Upper lobe of left lung (tissue), 6 donors: ENCODE data around the gene PTPN1. TPM values are rescaled to one million over a fixed set of nuclear protein-coding genes. Genes with fewer than 3 reads are reported as not detected.

Experiments used
- ATAC-seq, 2 donors: fragments of 200-7000 bp; cut with Tn5 transposase; one replicate each; pipeline ENCODE4 v1.9.1; 2022; ENCODE audit warnings: mild to moderate bottlenecking in 2 of 2, moderate library complexity in 2 of 2; ENCODE audit not compliant: low FRiP score in 2 of 2
- DNase-seq, 2 donors: peaks; one replicate each; pipeline ENCODE4 v3.0.0-alpha.2; 2019 to 2020
- H3K27ac ChIP-seq, 4 donors: fragments of 200-600 bp; sonication (generic); one replicate each; pipeline ENCODE4 v1.5.1; 2016 to 2019
- H3K27me3 ChIP-seq, 4 donors: fragments of 200-600 bp; sonication (generic); one replicate each; pipeline ENCODE4 v1.5.1; 2017 to 2019
- H3K36me3 ChIP-seq, 4 donors: fragments of 200-600 bp; sonication (generic); one replicate each; pipeline ENCODE4 v1.5.1; 2016 to 2019
- H3K4me1 ChIP-seq, 4 donors: fragments of 200-600 bp; sonication (generic); one replicate each; pipeline ENCODE4 v1.5.1; 2018 to 2019
- H3K4me3 ChIP-seq, 4 donors: fragments of 200-600 bp; sonication (generic); one replicate each; pipeline ENCODE4 v1.5.1; 2017 to 2019; ENCODE audit warnings: mild to moderate bottlenecking in 2 of 4, moderate library complexity in 1 of 4
- H3K9me3 ChIP-seq, 4 donors: fragments of 200-600 bp; sonication (generic); one replicate each; pipeline ENCODE4 v1.5.1; 2018 to 2019
- EP300 ChIP-seq, 4 donors: sonication (generic); formaldehyde crosslinking; IDR thresholded peaks; one replicate each; pipeline ENCODE4 v1.5.1; 2017; ENCODE audit warnings: antibody characterized with exemption in 4 of 4, control low read depth in 2 of 4
- POLR2A ChIP-seq, 4 donors: fragments of 450-650 bp; IDR thresholded peaks; one replicate each; pipeline ENCODE4 v1.5.1; 2016 to 2017; ENCODE audit warnings: antibody characterized with exemption in 4 of 4, mild to moderate bottlenecking in 2 of 4
- POLR2AphosphoS5 ChIP-seq, 2 donors: sonication (generic); formaldehyde crosslinking; IDR thresholded peaks; one replicate each; pipeline ENCODE4 v1.5.1; 2017; ENCODE audit warnings: antibody characterized with exemption in 2 of 2
- WGBS, 2 donors: methylation state at CpG; one replicate each; pipeline ENCODE4 v1.1.5; 2017 to 2018; 5-methylcytosine and 5-hydroxymethylcytosine counted together
- total RNA-seq, 6 donors: library from RNA; depleted of rRNA in 4 of 6; stranded (reverse); fragments of >200 nt in 4 of 6; gene quantifications; one replicate each; pipeline versions ENCODE4 v1.1.0 to v1.2.1, GENCODE V29; 2016 to 2021
- TF ChIP-seq, protein P1 (sequence below), 6 experiments: fragments of 450-650 bp in 4 of 6; fragments of 200-600 bp in 2 of 6; sonication (generic) in 2 of 6; IDR thresholded peaks; one replicate each; pipeline ENCODE4 v1.5.1; 2016 to 2019; ENCODE audit warnings: antibody characterized with exemption in 6 of 6
- donor health status: DM: no; HTN: no; CAD: no; lungs with moderate emphysema.
- donor health status: DM: no; HTN: yes; CAD: no; lungs with severe emphysema.

The PTPN1 gene
- total RNA-seq, 6 donors from 2014 or later = 75.1 to 137 (median 96.1) TPM

DNA sequence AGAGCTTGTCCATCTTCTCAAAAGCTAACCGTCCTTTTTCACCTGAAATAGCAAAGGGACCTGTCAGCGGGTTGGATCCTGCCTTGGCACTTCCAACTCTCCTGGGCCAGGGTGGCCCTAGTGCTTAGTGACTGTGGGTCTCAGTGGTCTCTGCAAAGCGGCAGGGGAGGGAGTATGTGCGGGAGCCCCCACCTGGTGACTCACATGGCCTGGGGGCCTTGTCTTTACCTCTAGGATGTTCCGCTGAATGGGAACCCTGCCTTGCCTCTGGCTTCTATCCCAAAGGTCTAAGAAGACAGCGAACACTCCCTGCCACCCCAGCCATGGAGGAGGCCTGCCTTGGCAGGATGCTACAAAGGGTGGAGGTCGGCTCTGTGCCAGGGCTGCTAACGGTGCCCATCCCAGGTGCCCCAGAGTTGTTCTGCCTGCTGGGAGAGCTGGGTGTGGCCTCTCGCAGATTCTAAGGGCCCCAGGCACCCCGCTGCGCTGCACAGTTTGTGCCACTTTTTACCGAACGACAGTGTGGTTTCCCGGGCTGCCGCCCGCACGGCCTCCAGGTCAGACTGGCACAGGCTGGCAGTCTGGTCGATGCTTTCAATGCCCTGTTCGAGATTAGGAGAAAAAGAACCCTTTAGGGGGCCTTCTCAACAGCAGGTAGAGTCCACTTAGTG, 77.2 kb downstream of the PTPN1 start:
- H3K36me3 ChIP-seq = peaks cover 43 to 70% (median 62%) of the 10 kb centered on the region in 4 donors
- no peak for TF ChIP-seq POLR2AphosphoS5 (IDR thresholded peaks at IDR 0.05)
- TF ChIP-seq, protein P1, sequence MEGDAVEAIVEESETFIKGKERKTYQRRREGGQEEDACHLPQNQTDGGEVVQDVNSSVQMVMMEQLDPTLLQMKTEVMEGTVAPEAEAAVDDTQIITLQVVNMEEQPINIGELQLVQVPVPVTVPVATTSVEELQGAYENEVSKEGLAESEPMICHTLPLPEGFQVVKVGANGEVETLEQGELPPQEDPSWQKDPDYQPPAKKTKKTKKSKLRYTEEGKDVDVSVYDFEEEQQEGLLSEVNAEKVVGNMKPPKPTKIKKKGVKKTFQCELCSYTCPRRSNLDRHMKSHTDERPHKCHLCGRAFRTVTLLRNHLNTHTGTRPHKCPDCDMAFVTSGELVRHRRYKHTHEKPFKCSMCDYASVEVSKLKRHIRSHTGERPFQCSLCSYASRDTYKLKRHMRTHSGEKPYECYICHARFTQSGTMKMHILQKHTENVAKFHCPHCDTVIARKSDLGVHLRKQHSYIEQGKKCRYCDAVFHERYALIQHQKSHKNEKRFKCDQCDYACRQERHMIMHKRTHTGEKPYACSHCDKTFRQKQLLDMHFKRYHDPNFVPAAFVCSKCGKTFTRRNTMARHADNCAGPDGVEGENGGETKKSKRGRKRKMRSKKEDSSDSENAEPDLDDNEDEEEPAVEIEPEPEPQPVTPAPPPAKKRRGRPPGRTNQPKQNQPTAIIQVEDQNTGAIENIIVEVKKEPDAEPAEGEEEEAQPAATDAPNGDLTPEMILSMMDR (IDR thresholded peaks at IDR 0.05) = no peak
- H3K9me3 ChIP-seq = no peaks in the 10 kb centered on the region
- no peak overlapping the region for H3K4me3 ChIP-seq
- WGBS, 2 donors = 91 to 92% methylated on average over 17 to 19 of the region's 19 CpGs
- no peak for DNase-seq
- peak in 1 of 2 donors; percentile 1 for ATAC-seq
- H3K4me1 ChIP-seq = peaks cover 9 to 22% (median 13%) of the 10 kb centered on the region in 4 donors
- H3K27ac ChIP-seq = peak overlapping the region in 1 of 4 donors; percentile 33
- no peaks in the 10 kb centered on the region for H3K27me3 ChIP-seq

DNA sequence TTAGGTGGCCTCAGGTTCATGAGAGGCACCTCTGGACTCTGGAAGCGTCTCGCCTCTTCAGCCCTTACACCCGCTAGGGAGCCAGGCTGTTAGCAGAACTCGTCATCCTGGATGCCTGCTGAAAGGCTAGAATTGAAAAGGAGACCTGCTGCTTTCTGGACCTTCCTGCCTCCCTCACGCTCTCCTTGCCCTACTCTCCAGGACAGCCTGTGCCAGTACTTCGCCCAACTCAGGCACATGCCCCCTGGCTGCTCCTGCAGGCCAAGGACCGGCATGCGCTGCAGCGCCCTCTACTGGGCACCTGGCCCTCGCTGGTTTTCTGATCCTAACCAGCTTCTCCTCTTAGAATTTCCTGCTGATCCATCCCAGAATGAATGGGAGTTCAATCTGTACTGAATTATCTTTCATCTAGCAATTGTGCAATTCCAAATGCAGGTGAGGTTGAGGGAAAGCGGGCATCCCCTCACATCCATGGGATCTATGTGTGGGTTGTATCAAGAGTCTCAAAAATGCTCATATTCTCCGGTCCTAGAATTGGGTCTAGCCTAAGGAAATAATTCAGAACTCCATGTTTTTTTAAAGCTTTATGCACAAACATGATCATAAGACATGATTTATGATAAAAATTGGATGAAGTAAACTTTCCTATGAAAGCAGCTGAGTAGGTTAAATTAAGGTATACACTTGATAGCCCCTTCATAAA, 78.0 kb downstream of the PTPN1 start:
- peak; percentile 85 to 92 for DNase-seq
- WGBS, 2 donors = 67 to 72% methylated on average over 12 of the region's 12 CpGs
- TF ChIP-seq, protein P1 (IDR thresholded peaks at IDR 0.05) = peak; percentile 81 to 88 (median 86)
- no peak for TF ChIP-seq POLR2A (IDR thresholded peaks at IDR 0.05)
- no peak for TF ChIP-seq EP300 (IDR thresholded peaks at IDR 0.05)
- TF ChIP-seq POLR2AphosphoS5 (IDR thresholded peaks at IDR 0.05) = peak in 1 of 2 donors; percentile 50

DNA sequence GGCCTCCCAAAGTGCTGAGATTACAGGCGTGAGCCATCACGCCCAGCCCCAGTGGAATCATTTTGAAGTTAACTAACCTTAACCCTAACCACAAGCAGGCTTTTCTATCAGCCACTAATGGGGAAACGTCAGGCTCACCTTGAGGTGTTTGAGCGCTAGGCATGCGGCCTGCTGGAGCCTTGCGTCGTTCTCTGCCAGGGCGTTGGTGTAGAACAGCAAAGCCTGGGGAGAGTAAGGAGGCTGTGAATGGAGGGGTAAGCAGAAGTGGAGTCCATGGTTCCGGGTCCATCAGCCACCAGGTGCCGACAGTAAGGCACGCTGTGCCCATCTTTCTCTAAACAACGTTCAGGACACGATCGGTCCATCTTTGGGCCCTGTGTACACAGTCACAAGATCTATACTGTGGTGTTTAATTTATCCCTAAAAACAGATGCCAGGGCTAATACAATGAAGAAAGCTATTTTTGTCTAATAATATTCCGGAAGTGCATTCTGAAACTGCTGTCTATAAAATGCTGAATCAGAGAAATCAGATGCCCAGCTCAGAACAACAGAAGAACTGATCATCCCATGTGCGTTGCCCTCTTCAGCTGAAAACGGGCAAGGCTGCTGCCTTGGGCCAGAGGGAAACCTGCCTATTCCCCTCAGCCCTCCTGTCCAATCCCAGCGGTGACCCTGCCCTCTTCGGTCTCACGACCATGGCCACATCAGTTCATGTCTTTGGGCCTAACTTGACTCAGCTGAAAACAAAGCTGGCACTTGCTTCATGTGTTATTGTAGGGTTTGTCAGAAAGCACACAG, 79.6 kb downstream of the PTPN1 start:
- no peak for ATAC-seq
- WGBS, 2 donors = 93 to 95% methylated on average over 20 of the region's 20 CpGs
- no peak for DNase-seq
- Histone ChIP-seq H3K27me3 (no peaks in the 10 kb centered on the region), H3K36me3 (peaks cover 25 to 47% (median 41%) of the 10 kb centered on the region in 4 donors), H3K27ac (no peak overlapping the region), H3K9me3 (no peaks in the 10 kb centered on the region), H3K4me1 (peaks cover 10 to 29% (median 19%) of the 10 kb centered on the region in 4 donors), H3K4me3 (no peak overlapping the region)
- TF ChIP-seq POLR2AphosphoS5 (IDR thresholded peaks at IDR 0.05) (no peak), EP300 (IDR thresholded peaks at IDR 0.05) (no peak), POLR2A (IDR thresholded peaks at IDR 0.05) (no peak)
- TF ChIP-seq, protein P1 (IDR thresholded peaks at IDR 0.05) = no peak

More for the DNA sequence above, 78.0 kb downstream of the PTPN1 start:
- Histone ChIP-seq H3K27me3 (no peaks in the 10 kb centered on the region), H3K36me3 (peaks cover 36 to 63% (median 55%) of the 10 kb centered on the region in 4 donors), H3K4me3 (no peak overlapping the region), H3K27ac (peak overlapping the region in 1 of 4 donors; percentile 33), H3K9me3 (no peaks in the 10 kb centered on the region), H3K4me1 (peaks cover 16 to 29% (median 17%) of the 10 kb centered on the region in 4 donors)
- ATAC-seq = peak; percentile 76 to 82

DNA sequence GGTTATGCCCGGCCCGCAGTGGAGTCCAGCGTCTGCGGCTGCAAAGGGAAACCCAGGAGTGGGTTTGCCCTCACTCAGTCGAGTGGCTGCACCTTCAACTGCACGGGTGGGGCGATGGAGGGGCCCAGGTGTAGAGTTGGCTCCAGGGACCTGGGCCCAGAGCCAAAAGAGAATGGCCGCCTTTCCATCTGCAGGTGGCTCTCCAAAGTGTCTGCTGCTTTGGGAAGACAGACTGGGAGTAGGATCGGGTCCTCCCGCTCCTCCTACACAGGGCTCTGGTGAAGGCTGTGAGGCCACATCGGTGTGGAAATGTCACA, 80.1 kb downstream of the PTPN1 start:
- peaks cover 21 to 43% (median 36%) of the 10 kb centered on the region in 4 donors for H3K36me3 ChIP-seq
- WGBS, 2 donors = 73 to 93% methylated on average over 6 to 11 of the region's 11 CpGs
- ATAC-seq (no peak), DNase-seq (no peak)
- no peaks in the 10 kb centered on the region for H3K27me3 ChIP-seq
- H3K27ac ChIP-seq = no peak overlapping the region
- H3K9me3 ChIP-seq = no peaks in the 10 kb centered on the region
- peaks cover 10 to 35% (median 19%) of the 10 kb centered on the region in 4 donors for H3K4me1 ChIP-seq
- no peak overlapping the region for H3K4me3 ChIP-seq
- no peak for TF ChIP-seq POLR2A (IDR thresholded peaks at IDR 0.05)
- no peak for TF ChIP-seq POLR2AphosphoS5 (IDR thresholded peaks at IDR 0.05)
- TF ChIP-seq, protein P1 (IDR thresholded peaks at IDR 0.05) = no peak
- TF ChIP-seq EP300 (IDR thresholded peaks at IDR 0.05) = no peak
